Mucosa of stomach (tissue), 1 donor: ENCODE data around the gene SLC6A6.

Source experiments
- H3K27me3 ChIP-seq: one replicate; pipeline ENCODE4 v1.7.0; 2013; ENCODE audit warnings: mild to moderate bottlenecking, low read length; ENCODE audit not compliant: control insufficient read depth, insufficient read depth
- H3K36me3 ChIP-seq: one replicate; pipeline ENCODE4 v1.7.0; 2013; ENCODE audit warnings: low read length; ENCODE audit not compliant: control insufficient read depth, insufficient read depth
- H3K4me1 ChIP-seq: one replicate; pipeline ENCODE4 v1.7.0; 2013; ENCODE audit warnings: mild to moderate bottlenecking, low read length; ENCODE audit not compliant: control insufficient read depth, insufficient read depth
- H3K4me3 ChIP-seq: one replicate; pipeline ENCODE4 v1.7.0; 2013; ENCODE audit warnings: low read length
- H3K9ac ChIP-seq: one replicate; pipeline ENCODE4 v1.7.0; 2013; ENCODE audit warnings: mild to moderate bottlenecking, low read length, moderate library complexity
- H3K9me3 ChIP-seq: one replicate; pipeline ENCODE4 v1.7.0; 2013; ENCODE audit warnings: mild to moderate bottlenecking, low read length, moderate library complexity; ENCODE audit not compliant: control insufficient read depth
- donor health status: Pancreatic carcinoma.

The SLC6A6 gene

DNA sequence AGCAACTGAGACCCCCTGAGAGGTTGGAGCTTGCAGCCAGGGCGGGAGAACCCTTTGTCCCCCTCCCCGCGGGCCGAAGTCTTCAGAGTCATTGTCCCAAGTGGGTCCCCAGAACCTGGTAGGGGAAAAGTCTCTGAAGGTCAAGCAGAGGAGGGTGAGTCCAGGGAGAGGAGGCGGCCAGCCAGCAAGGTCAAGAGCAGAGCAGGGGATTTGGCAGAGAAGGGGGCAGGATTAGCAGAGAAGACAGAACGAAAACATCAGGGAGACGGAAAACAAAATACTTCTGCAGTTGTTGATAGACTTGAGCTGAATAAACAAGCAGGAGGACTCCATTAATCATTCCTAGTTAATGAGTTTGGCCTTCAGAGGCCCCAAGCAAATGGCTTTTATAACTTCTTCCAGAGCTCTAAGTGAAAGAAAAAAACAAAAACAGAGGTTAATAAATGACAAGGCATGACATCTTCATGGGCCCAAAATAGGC lies 71.0 kb downstream of the SLC6A6 start:
- no peaks in the 10 kb centered on the region for H3K4me1 ChIP-seq
- H3K36me3 ChIP-seq: no peaks in the 10 kb centered on the region
- no peaks in the 10 kb centered on the region for H3K27me3 ChIP-seq
- H3K9me3 ChIP-seq: no peaks in the 10 kb centered on the region
- H3K4me3 ChIP-seq: no peak overlapping the region
- no peak overlapping the region for H3K9ac ChIP-seq

DNA sequence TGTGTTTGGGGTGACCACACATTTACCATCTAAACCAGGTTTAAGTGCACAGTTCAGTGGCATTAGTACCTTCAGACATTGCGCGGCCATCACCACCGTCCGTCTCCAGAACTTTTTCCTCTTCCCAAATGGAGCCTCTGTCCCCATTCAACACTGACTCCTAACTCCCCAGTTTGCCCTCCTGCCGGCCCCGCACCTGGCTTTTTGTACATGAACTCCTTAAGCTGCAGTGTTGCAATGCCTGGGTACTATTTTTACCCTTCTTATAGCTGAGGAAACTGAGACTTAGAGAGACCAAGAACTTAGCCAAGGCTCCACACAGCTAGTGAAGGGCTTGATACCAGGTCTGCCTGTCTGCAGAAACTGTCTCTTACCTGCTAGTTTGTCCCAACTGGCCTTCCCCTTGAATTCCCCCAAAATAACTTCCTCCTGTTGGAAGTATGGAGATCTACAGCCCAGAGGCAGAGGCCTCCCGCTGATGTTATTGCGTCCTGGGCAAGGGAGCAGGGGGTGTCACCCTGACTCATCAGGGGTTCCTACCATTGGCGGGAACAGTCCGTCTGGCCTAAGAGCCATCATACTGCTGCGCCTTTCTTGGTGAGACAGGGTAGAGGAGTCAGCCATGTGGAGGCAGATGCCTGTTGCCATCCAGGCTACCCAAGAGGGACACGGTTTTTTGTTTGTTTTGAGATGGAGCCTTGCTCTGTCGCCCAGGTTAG lies 72.1 kb downstream of the SLC6A6 start:
- peaks cover under 1% of the 10 kb centered on the region for H3K4me1 ChIP-seq
- no peak overlapping the region for H3K9ac ChIP-seq
- H3K27me3 ChIP-seq: no peaks in the 10 kb centered on the region
- no peaks in the 10 kb centered on the region for H3K36me3 ChIP-seq
- no peaks in the 10 kb centered on the region for H3K9me3 ChIP-seq
- no peak overlapping the region for H3K4me3 ChIP-seq

DNA sequence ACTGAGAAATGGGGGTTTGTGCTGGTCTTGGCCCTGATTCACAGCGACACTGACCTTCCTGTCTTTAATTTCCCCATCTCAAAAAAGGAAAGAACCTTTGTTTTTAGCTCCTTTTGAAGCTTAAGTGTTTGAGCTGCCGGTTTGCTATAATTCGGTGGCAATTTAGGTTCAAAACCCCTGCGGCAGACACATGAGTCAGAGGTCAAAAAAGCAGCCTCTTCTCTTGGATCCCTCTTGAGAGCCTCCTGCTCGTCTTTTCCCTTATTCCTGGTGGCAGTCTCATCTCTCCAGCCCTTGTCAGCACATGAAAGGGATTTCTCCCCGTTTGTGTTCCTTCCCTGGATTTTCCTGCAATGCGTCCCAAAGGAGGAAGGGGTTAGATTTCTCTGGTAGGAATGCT lies 73.2 kb downstream of the SLC6A6 start:
- Histone ChIP-seq H3K4me1 (peaks cover 4% of the 10 kb centered on the region), H3K4me3 (no peak overlapping the region), H3K9me3 (no peaks in the 10 kb centered on the region), H3K9ac (no peak overlapping the region), H3K36me3 (peaks cover 7% of the 10 kb centered on the region), H3K27me3 (no peaks in the 10 kb centered on the region)

DNA sequence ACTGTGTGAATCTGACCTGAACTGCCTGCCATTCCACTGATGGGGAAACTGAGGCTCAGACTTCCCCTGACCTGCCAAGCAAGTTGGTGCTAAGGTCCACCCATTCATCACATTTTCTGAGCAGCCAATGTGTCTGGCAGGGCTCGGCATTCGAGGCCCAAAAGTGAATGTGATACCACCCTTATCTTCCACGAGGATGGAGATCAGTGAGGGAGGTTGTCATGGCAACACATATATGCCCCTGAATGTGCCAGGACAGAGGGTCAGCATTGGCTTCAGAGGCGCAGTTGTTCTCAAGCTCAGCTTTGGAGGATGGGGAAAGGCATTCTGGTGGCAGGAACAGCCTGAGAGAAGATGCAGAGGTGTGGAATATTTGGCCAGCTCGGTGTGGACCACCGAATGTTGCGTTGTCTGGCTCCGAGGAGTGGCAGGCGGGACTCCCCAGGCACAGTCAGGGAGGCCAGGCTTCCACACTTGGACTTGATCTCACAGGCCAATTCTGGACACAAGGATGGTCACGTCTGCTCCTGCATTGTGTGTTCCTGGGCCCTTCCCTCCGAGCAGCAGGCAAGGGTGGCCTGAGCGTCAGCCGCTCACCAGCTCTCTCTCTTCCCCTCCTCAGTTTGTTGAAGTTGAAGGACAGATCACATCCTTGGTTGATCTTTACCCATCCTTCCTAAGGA lies 74.3 kb downstream of the SLC6A6 start:
- Histone ChIP-seq H3K36me3 (peaks cover 9% of the 10 kb centered on the region), H3K9me3 (no peaks in the 10 kb centered on the region), H3K4me3 (no peak overlapping the region), H3K4me1 (peaks cover 4% of the 10 kb centered on the region), H3K27me3 (no peaks in the 10 kb centered on the region), H3K9ac (no peak overlapping the region)

DNA sequence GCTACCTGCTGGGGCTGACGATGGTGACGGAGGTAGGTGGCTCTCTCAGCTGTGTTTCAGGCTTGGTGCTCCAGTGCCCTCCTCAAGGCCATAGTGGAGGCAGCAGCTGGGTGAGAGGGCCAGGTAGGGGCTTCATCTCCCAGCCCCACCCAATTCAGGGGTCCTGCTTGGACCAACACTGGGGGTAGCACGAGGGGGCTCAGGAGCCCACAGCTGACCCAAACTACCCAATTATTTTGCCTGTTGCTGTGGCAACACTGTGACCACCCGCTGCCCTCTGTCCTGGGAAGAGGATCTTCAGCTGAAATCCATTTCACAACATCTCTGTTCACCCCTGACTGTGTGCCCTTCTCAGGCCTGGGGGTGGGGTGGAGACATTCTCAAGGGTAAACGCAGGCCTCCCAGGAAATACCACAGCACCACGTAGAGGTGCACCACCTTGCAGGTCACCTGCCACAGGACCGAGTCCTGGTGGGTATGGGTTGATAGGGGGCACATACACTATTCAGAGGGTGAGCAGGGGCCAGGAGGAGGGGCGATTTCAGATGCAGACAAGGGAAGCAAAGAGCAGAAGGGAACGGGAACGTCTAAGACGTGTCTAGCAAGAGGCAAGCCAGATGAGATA lies 75.0 kb downstream of the SLC6A6 start:
- peaks cover 13% of the 10 kb centered on the region for H3K36me3 ChIP-seq

DNA sequence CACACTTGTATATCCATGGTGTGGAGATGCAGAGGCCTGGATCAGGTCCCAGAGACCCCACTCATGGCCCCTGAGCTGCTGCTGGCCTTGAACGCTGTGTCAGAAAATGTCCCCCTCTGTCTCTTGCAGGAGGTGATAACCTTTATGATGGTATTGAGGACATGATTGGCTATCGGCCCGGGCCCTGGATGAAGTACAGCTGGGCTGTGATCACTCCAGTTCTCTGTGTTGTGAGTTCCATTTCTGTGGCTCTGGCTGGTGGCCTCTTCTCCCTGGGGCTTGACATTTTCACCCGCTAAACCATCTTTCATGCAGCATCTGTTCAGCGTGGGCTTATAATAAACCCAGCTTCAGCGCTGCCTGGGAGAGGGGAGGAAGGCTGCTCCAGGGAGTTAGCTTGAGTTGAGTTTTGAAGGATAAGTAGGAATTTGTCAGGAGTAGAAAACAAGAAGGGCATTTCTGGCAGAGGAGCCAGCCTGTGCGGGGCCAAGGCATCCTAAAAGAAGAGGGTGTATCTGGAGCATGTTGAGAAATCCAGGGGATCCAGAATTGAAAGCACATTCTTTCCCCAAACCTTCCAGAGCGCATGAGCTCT lies 76.6 kb downstream of the SLC6A6 start:
- Histone ChIP-seq H3K36me3 (peaks cover 13% of the 10 kb centered on the region), H3K9ac (no peak overlapping the region), H3K4me1 (peaks cover 4% of the 10 kb centered on the region), H3K9me3 (no peaks in the 10 kb centered on the region), H3K27me3 (no peaks in the 10 kb centered on the region), H3K4me3 (no peak overlapping the region)

More for the DNA sequence above, 75.0 kb downstream of the SLC6A6 start:
- H3K4me1 ChIP-seq: peaks cover 4% of the 10 kb centered on the region
- no peak overlapping the region for H3K4me3 ChIP-seq
- no peaks in the 10 kb centered on the region for H3K9me3 ChIP-seq
- H3K9ac ChIP-seq: no peak overlapping the region
- H3K27me3 ChIP-seq: no peaks in the 10 kb centered on the region

DNA sequence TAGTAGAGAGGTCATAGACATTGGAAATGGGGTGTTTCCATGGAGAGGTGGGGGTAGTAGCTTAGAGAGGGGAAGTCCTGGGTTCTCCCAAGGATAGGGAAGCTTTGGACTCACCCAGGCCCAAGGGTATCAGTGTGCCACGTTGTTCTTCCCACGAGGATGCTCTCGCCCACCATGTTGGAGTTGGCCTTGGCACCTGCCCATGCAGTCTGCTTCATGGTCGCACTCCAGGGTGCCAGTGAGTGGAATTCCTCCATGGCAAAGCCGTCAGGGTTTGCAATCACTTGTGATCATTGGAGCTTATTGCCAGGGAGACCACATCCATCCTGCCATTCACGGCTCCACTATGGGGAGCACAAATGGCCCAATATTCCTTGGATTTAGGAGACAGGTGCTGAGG lies 77.2 kb downstream of the SLC6A6 start:
- Histone ChIP-seq H3K4me1 (peaks cover 4% of the 10 kb centered on the region), H3K4me3 (no peak overlapping the region), H3K27me3 (no peaks in the 10 kb centered on the region), H3K36me3 (peaks cover 13% of the 10 kb centered on the region), H3K9me3 (no peaks in the 10 kb centered on the region), H3K9ac (no peak overlapping the region)

DNA sequence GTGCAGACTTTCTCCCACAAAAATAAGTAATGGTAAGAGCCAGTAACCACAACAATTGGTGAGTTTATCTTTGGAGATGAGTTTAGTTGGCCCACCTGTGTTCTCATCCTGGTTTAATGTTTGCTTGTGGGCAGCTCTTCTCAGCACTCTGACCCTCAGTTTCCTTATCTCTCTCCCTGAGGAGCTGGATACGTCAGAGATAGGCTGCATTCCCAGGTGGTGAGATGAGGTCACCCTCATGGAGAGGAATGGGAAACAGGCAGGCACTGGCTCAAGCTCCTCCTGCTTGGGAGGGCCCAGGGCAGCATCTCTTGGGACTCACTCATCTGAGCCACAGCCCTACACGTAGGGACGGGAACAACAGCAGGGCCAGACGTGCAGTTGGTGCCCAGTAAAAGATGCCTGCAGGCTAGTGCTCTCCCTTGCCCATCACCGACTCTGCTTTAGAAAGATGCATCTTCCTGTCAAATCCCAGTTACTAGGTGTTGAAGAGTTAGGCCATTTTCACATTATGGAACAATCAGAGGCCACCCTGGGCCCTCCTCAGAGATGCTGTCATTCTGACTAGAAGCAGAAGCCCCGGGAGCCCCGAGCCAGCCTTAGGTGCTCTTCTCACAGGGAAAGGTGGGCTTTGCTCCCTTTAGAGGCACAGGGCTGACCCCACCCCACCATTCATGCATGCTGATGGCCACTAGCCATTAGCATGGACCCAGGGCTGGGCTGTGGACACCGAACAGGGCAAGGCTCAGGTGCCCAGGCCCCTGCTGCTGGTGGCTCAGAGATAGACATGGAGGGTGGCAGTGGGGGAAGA lies 78.0 kb downstream of the SLC6A6 start:
- Histone ChIP-seq H3K9me3 (no peaks in the 10 kb centered on the region), H3K4me3 (no peak overlapping the region), H3K27me3 (no peaks in the 10 kb centered on the region), H3K36me3 (peaks cover 13% of the 10 kb centered on the region), H3K4me1 (peaks cover 4% of the 10 kb centered on the region), H3K9ac (no peak overlapping the region)

DNA sequence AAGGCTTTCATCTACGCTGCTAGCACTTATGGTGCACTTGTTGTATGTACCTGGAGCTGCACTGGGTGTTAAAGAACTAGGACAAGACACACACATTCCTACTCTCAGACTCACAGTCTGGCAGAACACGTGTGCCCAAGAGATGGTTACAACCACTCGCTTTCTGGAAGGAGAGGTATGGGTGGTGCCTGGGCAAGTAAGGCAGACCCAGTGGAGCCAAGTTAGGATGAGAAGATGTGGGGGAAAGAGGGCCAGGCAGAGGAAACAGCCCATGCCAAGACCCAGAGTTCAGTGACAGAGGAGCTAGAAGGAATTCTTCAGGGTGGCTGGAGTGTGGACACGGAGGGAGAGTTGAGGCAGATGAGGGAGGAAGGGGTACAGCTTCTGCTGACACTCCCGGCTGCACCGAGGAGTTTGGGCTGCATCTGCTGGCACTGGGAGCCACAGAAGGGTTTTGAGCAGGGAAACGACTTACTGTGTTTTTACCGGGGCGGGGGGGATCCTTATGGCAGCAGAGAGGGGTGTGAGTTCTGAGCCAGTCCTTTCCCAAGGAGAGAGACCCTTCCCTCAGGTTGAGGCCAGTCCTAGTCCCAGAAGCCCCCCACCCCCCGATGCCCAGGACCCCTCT lies 78.7 kb downstream of the SLC6A6 start:
- Histone ChIP-seq H3K27me3 (no peaks in the 10 kb centered on the region), H3K9ac (no peak overlapping the region), H3K9me3 (no peaks in the 10 kb centered on the region), H3K4me3 (no peak overlapping the region), H3K36me3 (peaks cover 13% of the 10 kb centered on the region), H3K4me1 (peaks cover 4% of the 10 kb centered on the region)

DNA sequence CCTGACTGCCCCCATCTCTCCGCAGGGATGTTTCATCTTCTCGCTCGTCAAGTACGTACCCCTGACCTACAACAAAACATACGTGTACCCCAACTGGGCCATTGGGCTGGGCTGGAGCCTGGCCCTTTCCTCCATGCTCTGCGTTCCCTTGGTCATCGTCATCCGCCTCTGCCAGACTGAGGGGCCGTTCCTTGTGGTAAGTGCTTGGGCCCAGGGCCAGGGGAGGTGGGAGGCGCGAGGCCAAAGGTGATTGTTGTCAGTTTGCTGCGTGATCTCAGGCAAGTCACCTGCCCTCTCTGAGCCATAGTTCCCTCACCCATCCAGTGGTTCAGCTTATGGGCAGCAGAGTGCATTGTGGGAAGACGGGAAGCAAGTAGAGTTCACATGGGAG lies 79.2 kb downstream of the SLC6A6 start:
- no peaks in the 10 kb centered on the region for H3K9me3 ChIP-seq
- no peak overlapping the region for H3K4me3 ChIP-seq
- H3K9ac ChIP-seq: no peak overlapping the region
- H3K4me1 ChIP-seq: peaks cover 4% of the 10 kb centered on the region
- H3K27me3 ChIP-seq: no peaks in the 10 kb centered on the region
- H3K36me3 ChIP-seq: peaks cover 13% of the 10 kb centered on the region

DNA sequence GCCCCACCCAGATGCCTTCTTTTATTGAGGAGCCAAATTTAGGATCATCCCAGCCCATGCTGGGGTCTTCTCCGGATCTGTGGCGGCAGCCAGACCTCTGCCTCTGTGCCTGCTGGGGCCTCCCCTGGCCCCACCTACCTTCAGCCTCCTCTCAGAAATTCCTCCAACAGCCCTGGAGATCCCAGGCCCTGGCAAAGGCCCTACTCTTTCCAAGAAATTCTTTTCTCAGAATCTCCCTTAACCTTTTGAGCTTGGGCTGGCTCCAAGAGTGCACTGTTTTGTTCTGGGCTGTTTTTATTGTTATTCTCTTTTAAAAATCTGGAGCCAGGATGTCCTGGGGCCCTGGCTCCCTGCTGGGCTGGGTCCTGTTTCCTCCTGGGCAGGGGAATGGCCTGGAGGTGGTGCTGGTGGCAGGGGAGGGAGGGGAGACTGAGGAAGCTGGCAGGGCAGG lies 79.9 kb downstream of the SLC6A6 start:
- Histone ChIP-seq H3K4me3 (no peak overlapping the region), H3K36me3 (peaks cover 13% of the 10 kb centered on the region)

More for the DNA sequence above, 79.9 kb downstream of the SLC6A6 start:
- Histone ChIP-seq H3K27me3 (no peaks in the 10 kb centered on the region), H3K9ac (no peak overlapping the region), H3K9me3 (no peaks in the 10 kb centered on the region), H3K4me1 (peaks cover 4% of the 10 kb centered on the region)
